GM19023 (cell line): ENCODE measurements around the gene FAM120B.

Experiments used
- ATAC-seq: cut with Tn5 transposase; IDR thresholded peaks from one replicate; pipeline ENCODE4 v1.9.1; 2021; ENCODE audit warnings: mild to moderate bottlenecking, moderate library complexity; ENCODE audit not compliant: unreplicated experiment

The FAM120B gene

GRCh38 chr6:170416959-170417606 lies 110.5 kb downstream of the FAM120B start:
- no peak for ATAC-seq

GRCh38 chr6:170417881-170418280 lies 111.3 kb downstream of the FAM120B start:
- no peak for ATAC-seq

- no peak for ATAC-seq
Observed at GRCh38 chr6:170420283-170420682, 113.7 kb downstream of the FAM120B start.

GRCh38 chr6:170420791-170421776 lies 114.5 kb downstream of the FAM120B start:
- no peak for ATAC-seq

- no peak for ATAC-seq
Observed at GRCh38 chr6:170421921-170422320, 115.4 kb downstream of the FAM120B start.

GRCh38 chr6:170423030-170423429 lies 116.5 kb downstream of the FAM120B start:
- no peak for ATAC-seq

- ATAC-seq, result no peak
Observed at GRCh38 chr6:170423814-170424603, 117.5 kb downstream of the FAM120B start.

GRCh38 chr6:170424604-170425126 lies 118.1 kb downstream of the FAM120B start:
- ATAC-seq, result no peak

GRCh38 chr6:170429450-170429849 lies 122.9 kb downstream of the FAM120B start:
- ATAC-seq, result no peak

- ATAC-seq, result no peak
Observed at GRCh38 chr6:170433163-170434116, 126.9 kb downstream of the FAM120B start.

GRCh38 chr6:170434117-170434820 lies 127.7 kb downstream of the FAM120B start:
- ATAC-seq, result no peak

- ATAC-seq, result no peak
Observed at GRCh38 chr6:170434821-170435155, 128.2 kb downstream of the FAM120B start.

GRCh38 chr6:170435766-170436165 lies 129.2 kb downstream of the FAM120B start:
- ATAC-seq, result no peak

- no peak for ATAC-seq
Observed at GRCh38 chr6:170436209-170436809, 129.8 kb downstream of the FAM120B start.

GRCh38 chr6:170437719-170438401 lies 131.3 kb downstream of the FAM120B start:
- no peak for ATAC-seq

GRCh38 chr6:170438402-170438753 lies 131.8 kb downstream of the FAM120B start:
- ATAC-seq, result peak; percentile 95

GRCh38 chr6:170438861-170439260 lies 132.3 kb downstream of the FAM120B start:
- no peak for ATAC-seq
